Measurements from ENCODE around the gene MAP3K21.

Gene MAP3K21

DNA sequence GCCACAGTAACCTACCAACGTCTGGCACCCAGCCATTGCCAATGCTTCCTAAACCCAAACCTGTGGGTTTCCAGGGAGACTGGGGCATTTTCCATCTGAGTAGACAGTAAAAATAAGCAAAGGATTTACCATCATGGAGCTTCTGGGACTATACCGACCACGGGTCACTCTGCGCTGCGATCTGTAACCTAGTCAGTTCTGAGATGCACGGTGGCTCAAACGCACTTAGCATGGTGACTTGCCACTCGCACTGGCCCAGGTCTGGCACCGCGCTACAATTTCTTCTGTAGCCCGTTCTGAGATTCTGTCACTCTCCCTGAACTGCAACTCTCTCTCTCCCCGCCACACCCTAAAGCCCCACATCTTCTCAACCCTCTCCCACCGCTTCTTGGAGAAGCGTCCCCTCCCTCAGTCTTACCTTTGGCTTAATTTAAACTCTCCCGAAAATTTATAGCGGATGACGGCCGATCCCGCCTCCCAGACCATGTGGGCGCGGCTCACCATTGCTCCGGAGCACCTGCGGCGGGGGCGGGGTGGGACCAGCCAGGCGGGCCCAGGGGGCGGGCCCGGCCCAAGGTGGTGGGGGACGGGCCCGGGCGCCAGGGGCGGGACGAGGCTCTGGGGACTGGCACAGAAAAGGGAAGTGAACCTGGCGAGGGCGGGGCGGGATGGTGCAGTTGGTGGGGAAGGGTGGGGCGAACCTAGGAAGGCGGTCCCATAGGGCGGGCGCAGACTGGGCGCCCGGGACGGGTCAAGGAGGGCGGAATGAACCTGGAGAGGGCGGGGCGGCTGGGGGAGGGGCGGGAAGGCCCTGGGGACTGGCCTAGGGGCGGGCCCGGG, 493 bp upstream of the MAP3K21 start:
- DNase-seq = peak; percentile 54 to 58

DNA sequence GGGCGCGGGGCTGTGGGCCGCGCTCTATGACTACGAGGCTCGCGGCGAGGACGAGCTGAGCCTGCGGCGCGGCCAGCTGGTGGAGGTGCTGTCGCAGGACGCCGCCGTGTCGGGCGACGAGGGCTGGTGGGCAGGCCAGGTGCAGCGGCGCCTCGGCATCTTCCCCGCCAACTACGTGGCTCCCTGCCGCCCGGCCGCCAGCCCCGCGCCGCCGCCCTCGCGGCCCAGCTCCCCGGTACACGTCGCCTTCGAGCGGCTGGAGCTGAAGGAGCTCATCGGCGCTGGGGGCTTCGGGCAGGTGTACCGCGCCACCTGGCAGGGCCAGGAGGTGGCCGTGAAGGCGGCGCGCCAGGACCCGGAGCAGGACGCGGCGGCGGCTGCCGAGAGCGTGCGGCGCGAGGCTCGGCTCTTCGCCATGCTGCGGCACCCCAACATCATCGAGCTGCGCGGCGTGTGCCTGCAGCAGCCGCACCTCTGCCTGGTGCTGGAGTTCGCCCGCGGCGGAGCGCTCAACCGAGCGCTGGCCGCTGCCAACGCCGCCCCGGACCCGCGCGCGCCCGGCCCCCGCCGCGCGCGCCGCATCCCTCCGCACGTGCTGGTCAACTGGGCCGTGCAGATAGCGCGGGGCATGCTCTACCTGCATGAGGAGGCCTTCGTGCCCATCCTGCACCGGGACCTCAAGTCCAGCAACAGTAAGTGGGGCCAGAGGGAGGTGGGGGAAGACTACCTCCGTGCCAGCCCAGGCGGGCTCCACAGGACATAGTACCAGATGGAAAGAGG, 808 bp downstream of the MAP3K21 start:
- no peak for DNase-seq

DNA sequence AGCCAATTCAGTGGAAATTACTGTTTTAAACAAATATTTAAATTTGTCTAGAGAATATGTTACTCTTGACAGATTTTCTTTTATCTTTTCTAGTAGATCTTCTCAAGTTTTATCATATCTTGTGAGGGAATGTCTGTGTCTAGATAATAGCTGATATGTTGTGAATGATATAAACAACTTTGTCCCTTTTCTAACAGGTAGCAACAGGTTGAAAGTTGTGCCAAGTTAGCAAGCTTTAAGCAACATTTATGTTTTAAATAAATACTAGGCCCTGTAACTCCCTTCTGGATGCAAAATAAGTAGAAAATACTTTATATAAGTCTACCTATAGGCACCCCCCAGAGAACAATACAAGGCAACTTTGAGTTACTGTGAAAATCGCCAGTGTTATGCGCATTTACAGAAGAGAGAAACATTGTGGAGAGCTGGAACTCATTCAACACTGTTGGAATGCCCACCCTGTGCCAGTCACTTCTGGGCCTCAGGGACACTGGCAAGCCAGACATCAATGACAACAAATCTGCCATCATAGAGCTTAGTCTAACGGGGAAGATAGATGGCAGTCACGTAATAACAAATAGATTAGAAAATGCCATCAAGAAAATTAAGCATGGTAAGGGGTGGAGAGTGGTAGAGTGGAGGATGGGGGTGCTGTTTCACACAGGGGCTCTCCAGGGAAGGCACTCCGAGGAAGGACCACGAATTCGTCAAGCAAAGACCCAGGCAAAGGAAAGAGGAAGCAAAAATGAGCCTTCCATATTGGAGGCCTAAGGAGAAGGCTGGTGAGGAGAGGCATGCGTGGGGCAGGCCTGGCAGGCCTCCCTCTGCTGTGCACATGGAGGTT, 4.4 kb downstream of the MAP3K21 start:
- no peak for DNase-seq

DNA sequence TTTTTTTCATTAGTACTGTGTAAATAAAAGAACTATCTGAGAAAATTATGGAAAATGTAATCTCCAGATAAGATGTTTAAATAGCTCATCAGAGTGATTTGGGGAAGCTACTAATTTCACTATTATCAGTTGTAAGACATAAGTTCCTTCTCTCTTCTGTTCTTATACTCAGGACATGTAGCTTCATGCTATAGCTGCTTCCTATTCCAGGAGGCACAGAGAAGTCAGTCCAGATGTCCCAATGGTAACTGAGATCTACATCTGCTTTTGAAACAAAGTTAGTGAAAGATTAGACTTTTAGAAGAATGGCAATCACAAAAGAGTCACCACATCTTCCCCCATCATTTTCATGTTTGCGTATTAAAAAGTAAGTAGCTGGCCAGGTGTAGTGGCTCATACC, 5.6 kb downstream of the MAP3K21 start:
- DNase-seq = no peak

DNA sequence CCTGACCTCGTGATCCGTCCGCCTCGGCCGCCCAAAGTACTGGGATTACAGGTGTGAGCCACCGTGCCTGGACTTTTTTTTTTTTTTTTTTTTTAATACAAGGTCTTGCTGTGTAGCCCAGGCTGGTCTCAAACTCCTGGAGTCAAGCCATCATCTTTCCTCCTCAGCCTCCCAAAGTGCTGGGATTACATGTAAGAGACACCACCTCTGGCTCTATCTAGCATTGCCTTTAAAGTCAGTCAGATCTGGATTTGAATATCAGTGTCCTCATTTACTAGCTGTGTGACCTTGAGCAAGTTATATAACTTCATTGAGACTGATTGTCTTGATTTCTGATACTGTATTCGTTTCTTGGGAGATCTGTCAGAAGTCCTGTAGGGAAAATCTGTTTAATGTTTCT, 6.6 kb downstream of the MAP3K21 start:
- no peak for DNase-seq

DNA sequence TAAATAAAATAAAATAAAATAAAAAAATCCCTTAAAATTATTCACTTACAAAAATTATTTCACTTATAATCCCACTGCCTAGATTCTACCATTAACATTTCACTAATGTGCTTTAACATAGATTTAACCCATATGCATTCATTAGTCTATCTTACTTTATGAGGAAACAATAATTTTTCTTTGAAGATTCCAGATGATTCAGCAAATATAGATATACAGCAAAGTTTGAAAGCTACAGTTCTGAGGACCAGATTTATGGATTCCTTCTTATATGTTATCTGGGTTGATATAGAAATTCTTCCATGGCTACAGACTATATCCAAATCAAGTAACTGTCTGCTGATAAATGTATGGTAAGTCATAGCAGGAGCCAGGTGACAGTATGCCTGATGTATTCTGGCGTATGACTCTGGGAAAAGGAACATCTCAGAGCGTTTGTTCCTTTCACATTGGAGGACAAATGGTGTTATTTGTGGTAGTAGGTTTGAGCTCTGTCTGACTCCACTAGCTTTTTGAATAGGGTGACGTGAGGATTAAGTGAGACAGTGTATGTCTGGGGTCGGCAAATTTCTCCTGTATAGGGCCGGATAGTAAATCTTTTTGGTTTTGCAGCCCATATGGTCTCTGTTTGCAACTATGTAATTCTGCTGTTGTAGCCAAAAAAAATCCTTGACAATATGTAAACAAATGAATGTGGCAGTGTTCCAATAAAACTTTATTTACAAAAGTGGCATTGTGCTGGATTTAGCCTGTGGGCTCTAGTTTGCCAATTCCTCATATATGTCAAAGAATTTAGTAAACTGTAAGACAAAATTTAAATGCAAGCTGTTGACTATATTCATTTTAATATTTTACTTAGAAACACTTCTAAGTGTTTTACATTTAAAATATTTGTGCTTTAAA, 9.3 kb downstream of the MAP3K21 start:
- no peak for DNase-seq

DNA sequence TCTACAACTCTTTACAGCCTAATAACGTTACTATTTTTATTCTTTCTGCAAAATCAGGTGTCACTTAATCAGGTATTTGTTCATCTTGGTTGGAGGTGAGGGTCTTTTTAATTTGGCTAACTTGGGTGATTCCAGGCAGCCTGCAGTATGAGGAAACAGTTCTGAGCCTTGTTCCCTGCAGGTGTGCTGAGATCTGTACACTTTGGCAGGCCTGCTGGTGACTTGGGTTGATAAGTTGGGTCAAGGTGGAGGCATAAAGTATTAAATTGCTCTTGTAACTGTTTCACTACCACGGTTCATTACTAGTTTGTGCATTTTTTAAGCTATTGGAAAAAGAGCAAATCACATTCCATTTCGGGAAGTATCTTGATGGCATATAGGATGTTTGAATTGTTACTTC, 10.0 kb downstream of the MAP3K21 start:
- DNase-seq = no peak

DNA sequence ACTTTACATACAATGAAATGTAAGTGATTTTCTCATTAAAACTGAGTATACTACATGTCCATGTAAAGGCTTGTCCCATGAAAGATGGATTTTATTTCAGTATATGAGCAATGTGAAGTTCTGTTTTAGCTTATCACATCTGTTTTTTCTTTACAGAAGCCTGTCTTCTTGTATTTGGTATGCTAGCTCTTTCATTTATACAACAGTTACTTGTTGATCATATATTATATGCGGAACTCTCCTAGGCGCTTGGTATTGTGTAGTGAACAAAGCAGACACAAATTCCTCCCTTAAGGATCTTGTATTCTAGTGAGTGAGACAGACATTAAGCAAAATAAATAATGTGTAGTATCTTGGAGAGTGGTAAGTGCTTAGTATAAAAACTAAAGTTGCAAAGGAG, 10.6 kb downstream of the MAP3K21 start:
- DNase-seq = no peak

DNA sequence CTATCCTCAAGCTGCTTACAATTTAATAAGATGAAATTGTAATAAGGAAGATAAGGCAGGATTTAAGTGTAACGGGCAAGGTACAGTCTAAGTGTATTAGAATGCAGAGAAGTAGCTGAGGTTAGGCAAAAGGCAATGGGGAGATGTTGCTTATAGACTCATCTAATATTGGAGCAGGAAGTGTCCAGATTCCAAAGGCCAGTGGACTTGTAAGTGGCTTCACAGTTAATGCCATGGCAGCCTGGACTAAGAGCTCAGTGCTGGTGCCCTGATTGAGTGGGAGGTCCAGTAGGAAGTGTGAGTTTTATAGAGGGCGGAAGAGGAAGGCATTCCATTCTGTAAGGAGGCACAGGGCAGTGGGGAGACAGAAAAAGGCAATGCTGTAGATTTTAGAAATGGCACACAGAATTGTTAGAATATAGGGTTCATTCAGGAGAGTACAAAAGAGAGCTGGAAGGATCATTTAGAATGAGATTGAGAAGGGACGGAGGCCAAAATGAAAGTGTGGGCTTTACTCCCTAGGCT, 12.6 kb downstream of the MAP3K21 start:
- DNase-seq = no peak

DNA sequence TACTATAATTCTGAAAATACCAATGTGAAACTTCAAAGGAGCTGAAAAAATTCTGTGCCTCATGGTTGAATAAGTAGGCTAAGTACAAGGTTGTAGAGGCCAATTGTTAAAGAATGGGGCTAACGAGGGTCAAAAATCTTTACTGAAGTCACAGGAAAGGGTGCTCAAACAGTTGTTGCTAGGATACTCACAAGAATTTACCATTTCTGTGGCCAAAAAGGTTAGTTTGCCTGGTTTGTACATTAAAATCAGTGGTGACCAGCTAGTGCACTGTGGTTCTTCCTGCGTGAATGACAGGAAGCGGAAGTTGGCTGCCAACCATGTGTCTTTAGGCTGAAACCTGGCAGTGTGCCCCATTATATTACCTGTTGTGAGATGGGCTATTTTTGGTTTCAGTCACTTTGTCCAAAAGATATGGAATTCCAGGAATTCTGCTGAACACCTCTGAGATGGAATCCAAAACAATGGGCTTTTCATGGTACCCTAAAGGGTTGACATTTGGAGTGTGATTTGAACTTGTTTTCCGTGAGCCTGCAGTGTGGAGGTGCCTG, 13.5 kb downstream of the MAP3K21 start:
- no peak for DNase-seq

DNA sequence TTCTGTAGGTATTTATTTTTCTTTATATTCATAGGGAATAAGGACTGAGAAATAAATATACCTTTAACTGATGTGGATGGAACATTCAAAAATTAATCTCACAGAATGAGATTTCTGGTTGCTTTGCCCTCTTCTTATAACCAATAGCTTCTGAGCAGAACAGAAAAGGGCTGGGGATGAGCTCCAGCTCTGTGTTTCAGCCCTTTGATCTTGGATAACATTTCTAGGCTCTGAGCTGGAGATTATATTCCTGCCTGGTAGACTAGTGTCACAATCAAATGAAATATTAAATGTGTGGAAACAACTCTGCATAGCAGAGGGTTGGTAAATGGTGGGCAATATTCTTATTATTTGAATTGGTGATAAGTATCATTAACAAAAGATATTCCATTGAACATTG, 14.6 kb downstream of the MAP3K21 start:
- DNase-seq = no peak

DNA sequence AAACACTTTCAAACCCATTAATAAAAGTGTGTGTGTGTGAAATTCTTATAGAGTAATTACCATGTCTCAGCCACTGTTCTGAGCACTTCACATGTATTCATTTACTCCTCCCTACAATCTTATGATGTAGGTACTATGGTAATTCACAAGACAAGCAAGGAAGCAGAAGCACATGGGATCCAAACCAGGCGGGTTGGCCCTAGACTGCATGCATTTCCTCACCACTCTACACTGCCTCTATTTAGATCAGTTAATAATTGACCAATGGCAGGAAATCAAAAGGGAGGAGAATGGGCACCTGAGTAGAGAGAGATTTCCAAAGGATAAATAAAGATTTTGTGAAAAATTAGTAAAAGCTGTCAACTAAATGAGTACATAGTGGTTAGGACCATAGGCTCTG, 15.7 kb downstream of the MAP3K21 start:
- DNase-seq = no peak

DNA sequence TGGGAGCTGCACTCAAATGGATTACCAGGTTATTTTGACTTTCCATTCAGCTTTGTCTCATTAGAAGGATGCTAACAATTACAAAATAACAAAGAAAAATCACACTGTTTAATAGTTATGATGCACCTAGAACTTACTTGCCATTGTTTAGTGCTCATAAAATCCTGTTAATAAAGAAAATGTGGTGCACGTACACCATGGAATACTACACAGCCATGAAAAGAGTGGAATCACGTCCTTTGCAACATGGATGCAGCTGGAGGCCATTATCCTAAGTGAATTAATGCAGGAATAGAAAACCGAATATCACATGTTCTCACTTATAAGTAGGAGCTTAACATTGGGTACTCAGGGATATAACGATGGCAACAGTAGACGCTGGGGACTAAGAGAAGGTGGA, 19.8 kb downstream of the MAP3K21 start:
- DNase-seq = no peak

DNA sequence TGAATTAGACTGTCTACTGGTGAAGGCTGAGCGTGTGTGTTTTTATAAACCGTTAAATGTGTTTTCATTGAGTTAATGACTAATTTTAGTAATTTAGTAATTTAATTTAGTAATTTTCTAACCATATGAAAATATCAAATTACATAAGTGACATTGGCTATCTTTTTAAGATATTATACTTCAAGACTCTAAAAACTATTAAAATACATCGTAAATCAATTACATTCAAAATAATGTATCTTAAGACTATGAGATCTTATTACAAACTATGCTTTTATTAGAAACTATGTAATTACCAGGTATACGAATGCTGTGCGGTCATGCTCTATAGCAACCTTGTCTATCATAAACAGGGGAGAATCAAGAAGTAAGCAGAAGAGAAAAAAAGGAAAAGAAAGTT, 21.6 kb downstream of the MAP3K21 start:
- no peak for DNase-seq

DNA sequence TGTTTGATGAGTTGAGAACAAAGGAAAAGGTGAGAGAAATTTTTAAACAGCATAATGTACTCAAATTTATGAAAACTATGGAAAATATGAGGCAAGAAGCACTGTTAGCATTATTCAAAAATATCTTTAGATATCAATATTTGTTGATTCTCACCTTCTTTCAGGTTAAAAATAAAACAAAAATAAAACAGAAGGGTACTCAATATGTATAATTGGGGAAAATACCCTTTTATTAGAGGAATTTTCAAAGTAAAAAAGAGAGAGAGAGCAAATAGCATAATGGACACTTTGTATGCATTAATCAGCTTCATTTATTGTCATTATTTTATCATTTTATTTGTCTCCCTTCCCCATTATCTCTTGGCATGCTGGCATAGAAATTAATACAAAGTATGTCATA, 27.5 kb downstream of the MAP3K21 start:
- no peak for DNase-seq

DNA sequence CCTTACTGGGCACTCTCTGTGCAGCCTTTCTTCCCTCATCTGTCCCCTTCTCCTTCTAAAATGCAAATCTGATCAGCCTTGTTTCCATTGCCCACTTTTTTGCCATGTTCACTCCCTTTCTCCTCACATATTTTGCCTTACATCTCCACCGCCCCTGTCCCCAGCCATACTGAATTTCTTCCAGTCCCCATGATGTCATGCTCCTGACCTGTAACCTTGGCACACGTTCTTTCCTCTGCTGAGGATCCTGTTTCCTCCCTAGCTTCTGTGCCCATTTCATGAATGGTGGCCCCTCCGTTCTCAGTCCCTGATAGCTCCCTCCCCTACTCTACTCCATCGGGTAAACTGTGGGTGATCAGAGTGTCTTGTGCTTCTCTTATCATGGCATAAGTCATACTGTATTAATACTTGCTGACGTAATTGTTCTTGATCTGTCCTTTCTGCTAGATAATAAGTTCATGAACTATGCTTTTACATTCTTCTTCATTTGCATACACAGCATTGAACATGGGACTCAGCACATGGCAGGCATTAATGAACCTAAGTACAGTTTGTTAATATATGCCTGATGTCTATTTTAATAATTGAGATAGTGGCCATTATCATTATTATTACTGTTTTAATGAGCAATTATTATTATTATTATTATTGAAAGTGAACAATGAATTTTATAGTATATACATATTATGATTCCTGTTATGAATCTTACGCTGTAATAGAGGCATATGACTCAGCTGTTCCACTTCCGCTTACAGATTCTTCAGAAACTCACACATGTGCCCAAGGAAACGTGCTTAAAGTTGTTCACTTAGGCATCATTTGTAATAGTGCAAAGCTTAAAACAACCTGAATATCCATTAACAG, 28.5 kb downstream of the MAP3K21 start:
- DNase-seq = no peak

DNA sequence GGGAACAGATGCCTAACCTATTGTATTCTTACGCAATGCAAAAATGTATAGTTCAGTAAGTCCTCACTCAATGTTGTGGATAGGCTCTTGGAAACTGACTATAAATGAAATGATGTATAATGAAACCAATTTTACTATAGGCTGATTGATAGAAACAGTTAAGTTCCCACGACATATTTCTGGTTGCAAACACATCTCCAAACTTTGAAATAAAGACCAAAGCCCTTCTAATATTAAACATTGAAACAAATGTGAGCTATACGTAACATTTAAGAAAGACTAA, 29.1 kb downstream of the MAP3K21 start:
- no peak for DNase-seq

DNA sequence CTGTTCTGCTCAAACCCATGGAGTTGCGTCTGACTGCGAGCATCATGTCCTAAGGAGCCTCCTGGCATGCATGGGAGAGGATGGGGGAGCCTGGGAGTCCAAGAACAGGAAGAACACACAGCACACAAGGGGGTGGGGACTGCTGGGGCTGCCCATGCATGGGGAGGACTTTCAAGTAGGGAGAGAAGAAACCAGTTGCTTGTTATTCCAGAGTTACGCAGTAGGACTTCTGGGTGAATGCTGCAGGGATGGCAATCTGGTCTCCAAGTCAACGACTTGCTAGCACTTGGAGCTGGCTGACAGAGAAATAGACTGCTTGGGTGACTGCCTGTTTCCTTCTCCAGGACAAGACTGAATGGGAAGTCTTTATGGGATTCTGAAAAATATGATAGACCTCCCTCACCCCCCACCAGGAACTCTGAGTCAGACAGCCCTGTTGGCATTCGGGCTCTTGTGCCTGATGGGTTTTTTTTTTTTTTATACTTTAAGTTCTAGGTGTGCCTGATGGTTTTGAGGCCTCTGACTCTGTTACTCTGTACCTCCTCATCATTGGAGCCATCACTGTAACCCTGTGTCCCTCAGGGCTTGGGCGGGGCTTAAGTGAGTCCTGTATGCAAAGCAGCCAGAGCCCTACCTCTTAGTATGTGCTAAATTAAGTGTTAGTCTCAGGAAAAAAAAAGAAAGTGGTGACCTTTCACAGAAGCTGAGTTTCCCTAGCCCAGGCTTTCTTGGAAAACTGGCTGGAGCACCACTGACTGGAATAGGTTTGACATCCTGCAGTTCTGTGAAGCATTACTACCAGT, 30.3 kb downstream of the MAP3K21 start:
- no peak for DNase-seq

DNA sequence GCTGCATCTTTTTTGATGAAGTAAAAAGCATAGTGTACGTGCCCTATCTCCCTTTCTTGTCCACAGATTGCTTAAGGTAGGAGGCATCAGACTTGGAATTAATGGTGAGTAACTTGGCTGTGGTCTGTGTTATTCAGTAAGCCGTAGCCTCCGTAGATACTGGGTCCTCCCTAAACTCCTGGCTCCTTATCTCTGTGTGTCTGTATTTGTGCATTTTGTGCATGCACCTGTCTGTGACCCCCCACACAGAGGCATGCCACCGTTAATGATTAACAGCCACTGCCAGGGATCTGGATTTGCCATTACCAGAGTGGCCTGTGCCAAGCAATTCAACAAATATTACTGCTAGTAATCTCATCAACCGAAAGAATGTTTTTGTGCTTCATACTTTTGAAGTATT, 31.9 kb downstream of the MAP3K21 start:
- DNase-seq = no peak

DNA sequence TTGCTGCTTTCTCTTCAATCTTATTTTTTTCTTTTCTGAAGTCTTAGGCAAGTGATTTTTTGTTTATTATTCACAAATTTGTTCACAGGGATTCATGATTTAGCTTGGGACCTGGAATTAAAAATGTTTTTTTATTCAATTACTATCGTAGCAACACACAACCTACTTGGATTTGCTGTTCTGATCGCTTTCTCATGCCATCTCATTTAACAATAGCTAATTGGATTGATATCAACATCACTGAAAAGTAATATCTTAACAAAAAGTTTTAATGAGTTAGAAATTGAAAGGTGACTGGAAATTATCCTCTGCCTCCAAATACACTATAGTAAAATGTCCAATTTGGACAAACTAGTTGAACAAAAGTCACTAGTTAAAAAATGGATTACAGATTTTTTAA, 32.4 kb downstream of the MAP3K21 start:
- DNase-seq = no peak

All from NCI-H187 (cell line).